ENCODE results near the gene WNT7B.
A peak's percentile ranks its signal among the peaks of the same experiment; 100 is the strongest.
"Not testable (repeated sequence)": the region's sequence is repeated elsewhere in the genome, so short reads cannot be mapped to it uniquely, and the experiment has no call there.

The WNT7B gene

GRCh38 chr22:46007848-46008261, 30.9 kb upstream of the WNT7B start:
- DNase-seq = no peak

GRCh38 chr22:46007003-46007847, 30.3 kb upstream of the WNT7B start:
- DNase-seq = peak; percentile 60

- DNase-seq = peak; percentile 83
Measured at GRCh38 chr22:46006379-46007002, 29.5 kb upstream of the WNT7B start.

GRCh38 chr22:46005116-46005705, 28.2 kb upstream of the WNT7B start:
- not testable (repeated sequence) for DNase-seq

- peak; percentile 70 for DNase-seq
Measured at GRCh38 chr22:46004105-46004866, 27.3 kb upstream of the WNT7B start.

- DNase-seq = no peak
Measured at GRCh38 chr22:46003271-46004091, 26.5 kb upstream of the WNT7B start.

- no peak for DNase-seq
Measured at GRCh38 chr22:46002757-46003270, 25.9 kb upstream of the WNT7B start.

GRCh38 chr22:46001426-46002106, 24.6 kb upstream of the WNT7B start:
- no peak for DNase-seq

GRCh38 chr22:46001046-46001425, 24.1 kb upstream of the WNT7B start:
- no peak for DNase-seq

GRCh38 chr22:46000081-46001027, 23.4 kb upstream of the WNT7B start:
- DNase-seq = no peak

GRCh38 chr22:45999379-45999971, 22.5 kb upstream of the WNT7B start:
- no peak for DNase-seq

GRCh38 chr22:45998638-45999378, 21.8 kb upstream of the WNT7B start:
- no peak for DNase-seq

GRCh38 chr22:45997777-45998637, 21.0 kb upstream of the WNT7B start:
- DNase-seq = no peak

- peak; percentile 72 for DNase-seq
Measured at GRCh38 chr22:45997077-45997776, 20.3 kb upstream of the WNT7B start.

GRCh38 chr22:45996241-45997076, 19.5 kb upstream of the WNT7B start:
- DNase-seq = peak; percentile 78

- no peak for DNase-seq
Measured at GRCh38 chr22:45995405-45996101, 18.6 kb upstream of the WNT7B start.
